Retinal pigment epithelial cell (primary cell): Measurements from ENCODE around the gene PRPSAP1.
"Not testable (repeated sequence)": the region's sequence is repeated elsewhere in the genome, so short reads cannot be mapped to it uniquely, and the experiment has no call there.

ENCODE experiments used
- DNase-seq: peaks from one replicate; pipeline ENCODE4 v3.0.0-alpha.2; 2010; ENCODE audit warnings: low read depth
- H3K4me3 ChIP-seq: 2 replicates; pipeline ENCODE4 v1.5.1; 2011; ENCODE audit warnings: mild to moderate bottlenecking, low read length, control low read depth, moderate library complexity
- TF ChIP-seq, protein P1 (sequence below): conservative IDR thresholded peaks from 2 replicates; pipeline ENCODE4 v1.5.1; 2011; ENCODE audit warnings: low read depth, low read length, control low read depth, inconsistent platforms

PRPSAP1 gene

DNA sequence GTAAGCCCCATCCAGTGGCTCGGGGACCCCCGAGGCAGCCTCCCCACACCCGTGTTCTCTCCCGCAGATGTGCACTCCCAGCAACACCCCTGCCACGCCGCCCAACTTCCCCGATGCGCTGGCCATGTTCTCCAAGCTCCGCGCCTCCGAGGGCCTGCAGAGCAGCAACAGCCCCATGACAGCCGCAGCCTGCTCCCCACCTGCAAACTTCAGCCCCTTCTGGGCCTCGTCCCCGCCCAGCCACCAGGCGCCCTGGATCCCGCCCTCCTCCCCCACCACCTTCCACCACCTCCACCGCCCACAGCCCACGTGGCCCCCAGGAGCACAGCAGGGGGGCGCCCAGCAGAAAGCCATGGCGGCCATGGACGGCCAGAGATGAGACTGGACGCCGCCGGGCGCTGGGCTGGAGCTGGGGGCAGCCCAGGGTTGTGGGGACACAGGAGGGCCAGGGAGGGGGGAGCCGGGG lies 83.6 kb downstream of the PRPSAP1 start:
- no peak overlapping the region for H3K4me3 ChIP-seq
- TF ChIP-seq, protein P1, sequence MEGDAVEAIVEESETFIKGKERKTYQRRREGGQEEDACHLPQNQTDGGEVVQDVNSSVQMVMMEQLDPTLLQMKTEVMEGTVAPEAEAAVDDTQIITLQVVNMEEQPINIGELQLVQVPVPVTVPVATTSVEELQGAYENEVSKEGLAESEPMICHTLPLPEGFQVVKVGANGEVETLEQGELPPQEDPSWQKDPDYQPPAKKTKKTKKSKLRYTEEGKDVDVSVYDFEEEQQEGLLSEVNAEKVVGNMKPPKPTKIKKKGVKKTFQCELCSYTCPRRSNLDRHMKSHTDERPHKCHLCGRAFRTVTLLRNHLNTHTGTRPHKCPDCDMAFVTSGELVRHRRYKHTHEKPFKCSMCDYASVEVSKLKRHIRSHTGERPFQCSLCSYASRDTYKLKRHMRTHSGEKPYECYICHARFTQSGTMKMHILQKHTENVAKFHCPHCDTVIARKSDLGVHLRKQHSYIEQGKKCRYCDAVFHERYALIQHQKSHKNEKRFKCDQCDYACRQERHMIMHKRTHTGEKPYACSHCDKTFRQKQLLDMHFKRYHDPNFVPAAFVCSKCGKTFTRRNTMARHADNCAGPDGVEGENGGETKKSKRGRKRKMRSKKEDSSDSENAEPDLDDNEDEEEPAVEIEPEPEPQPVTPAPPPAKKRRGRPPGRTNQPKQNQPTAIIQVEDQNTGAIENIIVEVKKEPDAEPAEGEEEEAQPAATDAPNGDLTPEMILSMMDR: no peak
- DNase-seq: no peak

DNA sequence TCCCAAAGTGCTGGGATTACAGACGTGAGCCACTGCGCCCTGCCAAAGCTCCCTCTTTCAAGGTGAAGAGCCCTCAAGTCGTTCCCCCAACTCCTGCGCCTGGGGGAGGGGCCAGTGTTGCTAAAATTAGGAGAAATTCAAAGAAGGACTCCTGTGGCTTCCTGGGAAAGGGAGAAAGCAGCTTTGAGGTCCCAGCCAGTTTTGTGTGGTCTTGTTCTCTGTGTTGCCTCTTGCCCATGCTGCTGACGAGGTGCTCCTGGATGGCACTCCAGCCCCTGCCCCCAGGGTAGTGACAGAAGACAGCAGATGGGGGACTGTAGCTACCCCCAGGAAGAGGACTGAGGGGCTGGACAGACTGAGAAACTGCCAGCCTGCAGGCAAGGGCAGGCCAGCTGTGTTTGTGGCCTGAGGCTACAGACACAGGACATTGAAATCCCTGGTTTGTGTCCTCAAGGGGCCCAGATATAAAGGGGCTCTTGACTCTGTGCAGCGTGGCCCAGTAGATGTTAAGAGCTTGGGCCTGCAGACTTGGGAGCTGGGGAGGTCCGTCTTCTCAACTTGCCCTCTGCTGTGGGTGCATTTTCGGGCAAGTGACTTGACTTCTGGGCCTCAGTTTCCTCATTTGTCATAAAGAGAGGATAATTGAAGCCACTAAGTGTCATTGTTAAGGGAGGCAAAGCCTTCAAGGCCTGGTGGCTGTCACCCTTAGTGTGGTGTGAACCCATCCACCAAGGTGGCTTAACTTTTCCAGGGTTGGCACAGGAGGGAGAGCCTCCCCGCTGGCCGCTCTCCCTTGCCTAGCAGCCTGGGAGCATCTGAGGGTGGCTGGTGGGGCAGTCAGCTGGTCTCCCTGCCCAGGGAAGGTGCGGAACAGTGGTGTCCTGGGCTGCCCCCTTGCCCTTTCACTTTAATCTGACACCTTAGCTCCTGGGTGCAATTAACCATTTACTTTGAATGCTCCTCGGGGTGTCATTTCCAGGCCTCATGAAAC lies 84.4 kb downstream of the PRPSAP1 start:
- H3K4me3 ChIP-seq: no peak overlapping the region
- no peak for DNase-seq
- TF ChIP-seq, protein P1: no peak

DNA sequence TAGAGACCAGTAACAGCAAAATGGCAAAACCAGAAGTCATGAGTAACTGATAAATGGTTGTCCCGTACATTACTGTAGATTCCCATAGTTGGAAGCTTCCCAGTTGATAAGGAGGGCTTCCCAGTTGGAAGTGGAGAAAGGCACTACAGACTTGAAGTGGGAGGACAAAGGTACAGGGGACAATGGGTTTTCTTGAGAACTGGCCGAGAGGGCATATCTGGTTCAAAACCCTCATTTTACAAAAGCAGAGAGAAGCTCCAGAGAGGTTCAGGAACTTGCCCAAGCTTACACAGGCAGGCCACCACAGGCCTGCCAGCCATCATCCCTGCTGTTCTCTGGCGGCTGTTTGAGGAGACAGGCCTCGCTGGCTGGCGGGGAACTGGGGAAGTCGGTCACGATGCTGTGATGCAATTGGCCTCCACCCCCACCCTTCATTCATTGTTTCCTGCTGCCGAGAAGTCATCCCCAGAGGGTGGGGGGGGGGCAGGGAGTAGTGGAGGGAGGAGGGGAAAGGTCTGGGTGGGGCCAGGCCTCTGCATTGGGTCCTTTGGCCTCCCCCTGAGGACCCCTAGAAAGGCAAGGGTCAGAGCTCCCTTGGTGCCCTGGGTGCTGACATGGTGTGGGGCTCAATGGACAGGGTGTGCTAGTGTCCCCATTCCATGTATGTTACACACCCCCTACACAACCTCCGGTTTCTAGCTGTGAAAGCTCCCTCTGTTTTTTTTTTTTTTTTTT lies 85.5 kb downstream of the PRPSAP1 start:
- H3K4me3 ChIP-seq: no peak overlapping the region
- no peak for DNase-seq
- TF ChIP-seq, protein P1: no peak

DNA sequence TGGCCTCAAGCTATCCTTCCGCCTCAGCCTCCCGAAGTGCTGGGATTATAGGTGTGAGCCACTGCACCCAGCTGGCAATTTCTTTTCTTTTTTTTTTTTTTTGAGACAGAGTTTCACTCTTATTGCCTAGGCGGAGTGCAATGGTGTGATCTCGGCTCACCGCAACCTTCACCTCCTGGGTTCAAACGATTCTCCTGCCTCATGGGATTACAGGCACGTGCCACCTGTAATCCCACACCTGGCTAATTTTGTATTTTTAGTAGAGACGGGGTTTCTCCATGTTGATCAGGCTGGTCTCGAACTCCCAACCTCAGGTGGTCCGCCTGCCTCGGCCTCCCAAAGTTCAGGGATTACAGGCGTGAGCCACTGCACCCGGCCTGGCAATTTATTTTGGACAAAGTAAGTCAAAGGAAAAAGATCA lies 86.1 kb downstream of the PRPSAP1 start:
- not testable (repeated sequence) for DNase-seq, H3K4me3 ChIP-seq

DNA sequence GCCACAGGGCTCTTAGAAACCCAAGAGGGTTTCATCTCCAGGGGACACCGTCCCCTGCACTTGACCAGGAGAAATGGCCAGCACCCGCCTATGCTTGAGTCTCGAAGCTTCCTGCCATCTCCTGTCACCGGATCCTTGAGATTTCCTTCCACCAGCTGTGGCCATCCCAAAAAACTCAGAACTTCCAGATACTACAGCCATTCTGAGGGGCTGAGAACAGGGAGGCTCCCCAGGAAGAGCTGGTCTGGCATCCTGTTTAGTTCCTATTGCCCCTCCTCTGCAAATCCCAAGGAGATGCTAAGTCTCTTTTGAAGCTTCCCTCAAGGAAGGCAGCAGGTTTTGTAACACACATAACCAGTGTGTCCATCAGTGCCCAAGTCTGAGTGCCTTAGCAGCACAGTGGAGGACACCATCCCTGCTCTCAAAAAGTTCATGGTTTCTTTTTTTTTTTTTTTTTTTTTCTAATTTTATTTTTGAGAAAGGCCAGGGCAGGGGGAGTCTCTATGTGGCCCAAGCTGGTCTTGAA lies 86.6 kb downstream of the PRPSAP1 start:
- peak overlapping the region; percentile 72 for H3K4me3 ChIP-seq
- TF ChIP-seq, protein P1: no peak
- DNase-seq: no peak

DNA sequence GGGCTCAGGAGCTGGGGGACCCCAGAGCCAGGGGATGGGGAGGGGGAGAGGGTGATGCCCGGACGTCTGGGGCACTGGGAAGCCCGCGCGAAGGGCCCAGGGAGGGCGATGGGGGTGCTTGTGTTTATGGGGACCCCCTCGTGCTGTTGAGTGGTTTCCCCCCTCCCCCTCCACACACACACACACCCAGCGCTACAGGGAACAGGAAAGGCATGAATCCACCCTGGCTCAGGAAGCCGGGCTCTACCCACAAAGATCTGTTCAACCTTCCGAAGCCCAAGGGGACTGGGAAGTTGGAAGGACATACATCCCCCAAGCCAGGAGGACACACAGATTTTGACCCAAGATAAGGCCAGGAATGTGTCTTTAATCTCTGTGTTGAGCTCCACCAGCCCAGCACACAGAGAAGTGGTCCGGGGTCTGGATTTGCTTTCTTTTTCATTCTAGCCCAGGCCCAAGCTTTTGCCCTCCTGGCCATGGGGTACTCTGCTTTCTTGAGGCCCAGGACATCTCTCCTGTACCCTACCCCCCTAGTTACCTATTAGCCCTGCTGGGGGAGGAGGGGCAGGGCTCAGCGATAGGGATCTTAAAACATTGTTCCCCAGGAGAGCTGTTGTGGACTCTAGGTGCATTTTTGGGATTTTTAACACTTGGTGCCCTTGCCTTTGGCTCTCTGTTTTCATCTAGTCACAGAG lies 87.3 kb downstream of the PRPSAP1 start:
- TF ChIP-seq, protein P1: no peak
- peak overlapping the region; percentile 72 for H3K4me3 ChIP-seq
- no peak for DNase-seq
